Endothelial cell of umbilical vein (primary cell): ENCODE results near the gene STX16. TPM values are rescaled to one million over a fixed set of nuclear protein-coding genes. Genes with fewer than 3 reads are reported as not detected.

ENCODE experiments used
- BruUV-seq: library from RNA; stranded (reverse); fragments of 400-500 nt; replicated peaks from 2 replicates; lab custom pipeline; 2021; lab: Mats Ljungman, UMichigan
- CTCF ChIA-PET: fragments of 300-600, 350-600 bp; sonication (Branson Sonifier 250); formaldehyde crosslinking; loops from one replicate; lab custom pipeline; 2021; ENCODE audit warnings: antibody characterized with exemption, inconsistent platforms; lab: Charles Lee
- POLR2A ChIA-PET: fragments of 300-600, 350-600 bp; sonication (Branson Sonifier 250); formaldehyde crosslinking; loops from one replicate; lab custom pipeline; 2021; ENCODE audit warnings: antibody characterized with exemption, inconsistent platforms; lab: Charles Lee
- DNase-seq: peaks from one replicate; pipeline ENCODE4 v3.0.0-alpha.2; 2011; ENCODE audit warnings: low read depth, low spot score
- FAIRE-seq: peaks from 2 replicates; lab custom pipeline; 2011; peaks lifted over from hg19 to GRCh38; lab: Jason Lieb, UNC
- H2AFZ ChIP-seq: 2 replicates; pipeline ENCODE4 v1.6.0; 2012; ENCODE audit warnings: low read depth, low read length, control low read depth, inconsistent platforms
- H3K27ac ChIP-seq: 2 replicates; pipeline ENCODE4 v1.5.1; 2011; ENCODE audit warnings: low read depth, mild to moderate bottlenecking, control low read depth, low read length, moderate library complexity; ENCODE audit not compliant: insufficient read depth
- H3K27me3 ChIP-seq, 2 experiments: 2 replicates each; pipeline versions ENCODE4 v1.6.0 to v1.6.1; 2011; ENCODE audit warnings: low read length in 2 of 2, mixed read lengths in 1 of 2; ENCODE audit not compliant: control insufficient read depth in 2 of 2, insufficient read depth in 2 of 2
- H3K36me3 ChIP-seq, 2 experiments: 2 replicates in 1 of 2; 3 replicates in 1 of 2; pipeline ENCODE4 v1.5.1; 2011; ENCODE audit warnings: low read length in 2 of 2, mild to moderate bottlenecking in 1 of 2, moderate library complexity in 1 of 2; ENCODE audit not compliant: control insufficient read depth in 2 of 2, insufficient read depth in 2 of 2; ENCODE audit errors: extremely low read depth in 1 of 2
- H3K4me1 ChIP-seq: 3 replicates; pipeline ENCODE4 v1.5.1; 2011; ENCODE audit warnings: mild to moderate bottlenecking, low read length; ENCODE audit not compliant: control insufficient read depth, insufficient read depth; ENCODE audit errors: extremely low read depth
- H3K4me2 ChIP-seq: 2 replicates; pipeline ENCODE4 v1.6.1; 2011; ENCODE audit warnings: low read length, control low read depth, mixed read lengths; ENCODE audit not compliant: insufficient read depth
- H3K4me3 ChIP-seq, 3 experiments: fragments of 200-600 bp in 1 of 3; sonication (generic), shearing (Covaris generic) in 1 of 3; replicated peaks in 1 of 3; 2 replicates each; pipeline ENCODE4 v1.5.1; 2011 to 2016; ENCODE audit warnings: control low read depth in 3 of 3, low read length in 3 of 3, mild to moderate bottlenecking in 2 of 3, inconsistent platforms in 1 of 3, low read depth in 1 of 3, moderate library complexity in 1 of 3; ENCODE audit not compliant: insufficient read depth in 1 of 3
- H3K79me2 ChIP-seq: 2 replicates; pipeline ENCODE4 v1.6.0; 2012; ENCODE audit warnings: low read length, inconsistent platforms; ENCODE audit not compliant: control insufficient read depth, insufficient read depth
- H3K9ac ChIP-seq: replicated peaks from 2 replicates; pipeline ENCODE3; 2011; ENCODE audit warnings: low read length, control low read depth; ENCODE audit not compliant: insufficient read depth; ENCODE audit errors: extremely low read depth
- H3K9me1 ChIP-seq: replicated peaks from 3 replicates; pipeline ENCODE4 v1.6.0; 2011; ENCODE audit warnings: mild to moderate bottlenecking, low read length; ENCODE audit not compliant: control insufficient read depth, insufficient read depth; ENCODE audit errors: extremely low read depth
- H3K9me3 ChIP-seq: replicated peaks from 2 replicates; pipeline ENCODE4 v1.5.1; 2012; ENCODE audit warnings: low read length, inconsistent platforms; ENCODE audit not compliant: control insufficient read depth, insufficient read depth
- H4K20me1 ChIP-seq: replicated peaks from 2 replicates; pipeline ENCODE3; 2011; ENCODE audit warnings: mild to moderate bottlenecking, low read length; ENCODE audit not compliant: control insufficient read depth, insufficient read depth; ENCODE audit errors: extremely low read depth
- EZH2 ChIP-seq: IDR thresholded peaks from 2 replicates; pipeline ENCODE4 v1.6.1; 2012; ENCODE audit warnings: borderline replicate concordance, low read depth, mild to moderate bottlenecking, moderate library complexity, low read length, inconsistent platforms; ENCODE audit not compliant: severe bottlenecking
- FOS ChIP-seq: IDR thresholded peaks from 2 replicates; pipeline ENCODE4 v1.6.1; 2011; ENCODE audit warnings: mild to moderate bottlenecking, low read length, moderate library complexity, borderline replicate concordance; ENCODE audit not compliant: insufficient read depth
- GATA2 ChIP-seq: IDR thresholded peaks from 2 replicates; pipeline ENCODE4 v1.7.0; 2011; ENCODE audit warnings: low read depth, mild to moderate bottlenecking, moderate library complexity, mixed read lengths, low read length; ENCODE audit not compliant: insufficient read length, insufficient read depth
- JUN ChIP-seq: IDR thresholded peaks from 2 replicates; pipeline ENCODE4 v1.6.1; 2011; ENCODE audit warnings: borderline replicate concordance, low read depth; ENCODE audit not compliant: insufficient read length, insufficient read depth
- MAX ChIP-seq: IDR thresholded peaks from 2 replicates; pipeline ENCODE4 v1.6.1; 2011; ENCODE audit not compliant: insufficient read depth, insufficient read length
- MYC ChIP-seq: IDR thresholded peaks from one replicate; pipeline ENCODE4 v1.6.1; 2011; ENCODE audit warnings: mild to moderate bottlenecking, low read depth, low read length
- POLR2A ChIP-seq: IDR thresholded peaks from 2 replicates; pipeline ENCODE4 v1.6.1; 2012; ENCODE audit warnings: low read depth, mild to moderate bottlenecking, control low read depth, low read length
- POLR2AphosphoS5 ChIP-seq: IDR thresholded peaks from 2 replicates; pipeline ENCODE4 v1.6.1; 2012; ENCODE audit warnings: low read depth, mild to moderate bottlenecking, control low read depth, low read length, moderate library complexity; ENCODE audit not compliant: insufficient read depth
- dilution Hi-C: fragments of 300-500 bp; cut with MboI; formaldehyde crosslinking; loops from one replicate; pipeline ENCODE4 v1.15.0; 2019; ENCODE audit warnings: low sequenced_read_pairs; ENCODE audit not compliant: extremely low pct_ligation_motif_present
- intact Hi-C: fragments of 100-400 bp; cut with micrococcal nuclease; formaldehyde crosslinking; loops from one replicate; pipeline ENCODE4 v1.10.0; 2022
- polyA plus RNA-seq, 4 experiments: library from polyadenylated mRNA; depleted of rRNA in 3 of 4; stranded (reverse) in 3 of 4; unstranded in 1 of 4; fragments of >200 nt; gene quantifications; 2 replicates each; pipeline versions ENCODE4 v1.2.1 to v1.2.3, GENCODE V29; 2011 to 2012; ENCODE audit warnings: missing spikeins in 1 of 4
- total RNA-seq: library from RNA; stranded (reverse); gene quantifications from 2 replicates; pipeline ENCODE4 v1.2.3, GENCODE V29; 2021
- TF ChIP-seq, protein P1 (sequence below), 2 donors: IDR thresholded peaks; 1 replicate in 1 of 2; 2 replicates in 1 of 2; pipeline ENCODE4 v1.5.1; 2011; ENCODE audit warnings: low read length in 2 of 2, mild to moderate bottlenecking in 2 of 2, moderate library complexity in 2 of 2, control low read depth in 1 of 2, inconsistent platforms in 1 of 2, low read depth in 1 of 2; ENCODE audit not compliant: insufficient read depth in 1 of 2; ENCODE audit errors: extremely low read depth in 1 of 2

STX16 gene
- total and polyA plus RNA-seq, 2 donors (not counting 3 experiments of a cell fraction or from before 2014, with no cell fraction given): 43.1 to 63.5 TPM

- H3K9me1 ChIP-seq: no peaks in the 10 kb centered on the region
- FAIRE-seq: no peak
- H3K9me3 ChIP-seq: no peaks in the 10 kb centered on the region
- no TSS peak for BruUV-seq
- no peak overlapping the region for H3K4me2 ChIP-seq
- no peak overlapping the region for H3K4me3 ChIP-seq
- H3K4me1 ChIP-seq: no peaks in the 10 kb centered on the region
- H3K9ac ChIP-seq: no peak overlapping the region
- no peaks in the 10 kb centered on the region for H3K27me3 ChIP-seq
- TF ChIP-seq GATA2: no peak
- no peak for TF ChIP-seq JUN
- no peak for TF ChIP-seq EZH2
- no peak for TF ChIP-seq POLR2A
- no peak for TF ChIP-seq FOS
- TF ChIP-seq, protein P1, sequence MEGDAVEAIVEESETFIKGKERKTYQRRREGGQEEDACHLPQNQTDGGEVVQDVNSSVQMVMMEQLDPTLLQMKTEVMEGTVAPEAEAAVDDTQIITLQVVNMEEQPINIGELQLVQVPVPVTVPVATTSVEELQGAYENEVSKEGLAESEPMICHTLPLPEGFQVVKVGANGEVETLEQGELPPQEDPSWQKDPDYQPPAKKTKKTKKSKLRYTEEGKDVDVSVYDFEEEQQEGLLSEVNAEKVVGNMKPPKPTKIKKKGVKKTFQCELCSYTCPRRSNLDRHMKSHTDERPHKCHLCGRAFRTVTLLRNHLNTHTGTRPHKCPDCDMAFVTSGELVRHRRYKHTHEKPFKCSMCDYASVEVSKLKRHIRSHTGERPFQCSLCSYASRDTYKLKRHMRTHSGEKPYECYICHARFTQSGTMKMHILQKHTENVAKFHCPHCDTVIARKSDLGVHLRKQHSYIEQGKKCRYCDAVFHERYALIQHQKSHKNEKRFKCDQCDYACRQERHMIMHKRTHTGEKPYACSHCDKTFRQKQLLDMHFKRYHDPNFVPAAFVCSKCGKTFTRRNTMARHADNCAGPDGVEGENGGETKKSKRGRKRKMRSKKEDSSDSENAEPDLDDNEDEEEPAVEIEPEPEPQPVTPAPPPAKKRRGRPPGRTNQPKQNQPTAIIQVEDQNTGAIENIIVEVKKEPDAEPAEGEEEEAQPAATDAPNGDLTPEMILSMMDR (IDR thresholded peaks at IDR 0.05; ENCODE audit: extremely low read depth in 1 of 2, insufficient read depth in 1 of 2, low read depth in 1 of 2, low read length in 2 of 2): no peak
- TF ChIP-seq POLR2AphosphoS5: no peak
- no peak for TF ChIP-seq MYC
- TF ChIP-seq MAX: no peak
- no peaks in the 10 kb centered on the region for H4K20me1 ChIP-seq
- peaks cover 4 to 7% of the 10 kb centered on the region in 2 experiments for H3K36me3 ChIP-seq
- no peak overlapping the region for H3K27ac ChIP-seq
- dilution Hi-C loops (no loop called here), intact Hi-C loops (no loop called here)
- no peak overlapping the region for H2AFZ ChIP-seq
- no peaks in the 10 kb centered on the region for H3K79me2 ChIP-seq
- DNase-seq: no peak
- CTCF ChIA-PET: no interaction called here
- POLR2A ChIA-PET: no interaction called here
These were observed 31.8 kb downstream of the STX16 start for GRCh38 chr20:58682656-58683531.
